GM19467 (cell line): ENCODE measurements around the gene SKAP1.
"Not testable (repeated sequence)": the region's sequence is repeated elsewhere in the genome, so short reads cannot be mapped to it uniquely, and the experiment has no call there.

Experiments used
- ATAC-seq: cut with Tn5 transposase; IDR thresholded peaks from one replicate; pipeline ENCODE4 v1.9.1; 2021; ENCODE audit warnings: mild to moderate bottlenecking, moderate library complexity; ENCODE audit not compliant: unreplicated experiment

Gene SKAP1

GRCh38 chr17:48250949-48251348, 179.1 kb downstream of the SKAP1 start:
- ATAC-seq: no peak

- not testable (repeated sequence) for ATAC-seq
Observed at GRCh38 chr17:48250059-48250458, 180.0 kb downstream of the SKAP1 start.

GRCh38 chr17:48247603-48248002, 182.4 kb downstream of the SKAP1 start:
- no peak for ATAC-seq

GRCh38 chr17:48247038-48247437, 183.0 kb downstream of the SKAP1 start:
- ATAC-seq: no peak

- ATAC-seq: no peak
Observed at GRCh38 chr17:48246612-48247011, 183.4 kb downstream of the SKAP1 start.

- not testable (repeated sequence) for ATAC-seq
Observed at GRCh38 chr17:48245465-48246033, 184.5 kb downstream of the SKAP1 start.

- no peak for ATAC-seq
Observed at GRCh38 chr17:48244814-48245213, 185.2 kb downstream of the SKAP1 start.

GRCh38 chr17:48244121-48244711, 185.8 kb downstream of the SKAP1 start:
- no peak for ATAC-seq

GRCh38 chr17:48241770-48242497, 188.1 kb downstream of the SKAP1 start:
- ATAC-seq: no peak

GRCh38 chr17:48241131-48241591, 188.9 kb downstream of the SKAP1 start:
- peak; percentile 78 for ATAC-seq

GRCh38 chr17:48240562-48241130, 189.4 kb downstream of the SKAP1 start:
- ATAC-seq: no peak

GRCh38 chr17:48240122-48240521, 189.9 kb downstream of the SKAP1 start:
- no peak for ATAC-seq

- no peak for ATAC-seq
Observed at GRCh38 chr17:48239603-48239995, 190.4 kb downstream of the SKAP1 start.

- no peak for ATAC-seq
Observed at GRCh38 chr17:48238933-48239602, 190.9 kb downstream of the SKAP1 start.

GRCh38 chr17:48237456-48237855, 192.6 kb downstream of the SKAP1 start:
- ATAC-seq: no peak

- ATAC-seq: no peak
Observed at GRCh38 chr17:48236681-48237134, 193.3 kb downstream of the SKAP1 start.

- no peak for ATAC-seq
Observed at GRCh38 chr17:48234922-48235321, 195.1 kb downstream of the SKAP1 start.

GRCh38 chr17:48231995-48232959, 197.7 kb downstream of the SKAP1 start:
- no peak for ATAC-seq

- no peak for ATAC-seq
Observed at GRCh38 chr17:48229936-48230335, 200.1 kb downstream of the SKAP1 start.

- no peak for ATAC-seq
Observed at GRCh38 chr17:48228720-48229119, 201.3 kb downstream of the SKAP1 start.
